K562 (cell line): ENCODE results near the gene B2M. TPM values are rescaled to one million over a fixed set of nuclear protein-coding genes. Genes with fewer than 3 reads are reported as not detected.

Experiments
- ARID4B ChIP-seq: sonication (generic); formaldehyde crosslinking; IDR thresholded peaks from 2 replicates; pipeline ENCODE4 v1.8.0; 2022; ENCODE audit warnings: mild to moderate bottlenecking, missing genetic modification reagents
- ATF7 ChIP-seq: fragments of 450-650 bp; IDR thresholded peaks from 2 replicates; pipeline ENCODE4 v1.7.1; 2014; ENCODE audit warnings: mild to moderate bottlenecking, moderate library complexity
- BACH1 ChIP-seq: fragments of 200-800 bp; sonication (Bioruptor generic); IDR thresholded peaks from 2 replicates; pipeline ENCODE4 v1.6.1; 2016; ENCODE audit warnings: missing genetic modification characterization, missing compliant biosample characterization
- CREB3L1 ChIP-seq: fragments of 450-650 bp; IDR thresholded peaks from 2 replicates; pipeline ENCODE4 v1.6.1; 2014; ENCODE audit warnings: low read depth, mild to moderate bottlenecking, moderate library complexity, borderline replicate concordance
- CXXC5 ChIP-seq: fragments of 250-450 bp; sonication (Bioruptor Pico); IDR thresholded peaks from 2 replicates; pipeline ENCODE4 v1.8.0; 2022; ENCODE audit warnings: inconsistent platforms, mild to moderate bottlenecking, moderate library complexity
- ETV1 ChIP-seq: fragments of 450-650 bp; conservative IDR thresholded peaks from 2 replicates; pipeline ENCODE4 v1.6.1; 2016; ENCODE audit warnings: missing genetic modification characterization, control low read depth, low read depth, missing compliant biosample characterization
- FOXP4 ChIP-seq: sonication (generic); formaldehyde crosslinking; IDR thresholded peaks from 2 replicates; pipeline ENCODE4 v1.8.0; 2022; ENCODE audit warnings: mild to moderate bottlenecking, missing genetic modification reagents, borderline replicate concordance
- HEY1 ChIP-seq: fragments of 250-450 bp; sonication (Bioruptor Pico); IDR thresholded peaks from 2 replicates; pipeline ENCODE4 v1.5.0; 2020; ENCODE audit warnings: mild to moderate bottlenecking, moderate library complexity, borderline replicate concordance
- HIVEP1 ChIP-seq: fragments of 250-450 bp; sonication (Bioruptor Pico); IDR thresholded peaks from 2 replicates; pipeline ENCODE4 v1.4.0; 2020; ENCODE audit warnings: mild to moderate bottlenecking
- NR2C1 ChIP-seq, 2 experiments: fragments of 450-650 bp; IDR thresholded peaks; 2 replicates each; pipeline ENCODE4 v1.6.1; 2017; ENCODE audit warnings: mild to moderate bottlenecking in 2 of 2, antibody characterized with exemption in 1 of 2, inconsistent platforms in 1 of 2, missing compliant biosample characterization in 1 of 2, missing genetic modification characterization in 1 of 2
- POLR2H ChIP-seq: IDR thresholded peaks from 2 replicates; pipeline ENCODE4 v1.6.1; 2016; ENCODE audit warnings: missing genetic modification characterization, low read depth, mild to moderate bottlenecking, control low read depth, missing compliant biosample characterization, moderate library complexity
- PTRF ChIP-seq: fragments of 450-650 bp; IDR thresholded peaks from 2 replicates; pipeline ENCODE4 v1.6.1; 2016; ENCODE audit warnings: mild to moderate bottlenecking, missing genetic modification characterization, missing compliant biosample characterization
- TAF1 ChIP-seq: IDR thresholded peaks from 2 replicates; pipeline ENCODE4 v1.6.1; 2011; ENCODE audit warnings: mild to moderate bottlenecking, low read length, moderate library complexity; ENCODE audit not compliant: insufficient read depth, control insufficient read depth, severe bottlenecking; ENCODE audit errors: extremely low read depth
- TEAD2 ChIP-seq: fragments of 450-650 bp; IDR thresholded peaks from 2 replicates; pipeline ENCODE4 v1.6.1; 2016; ENCODE audit warnings: missing genetic modification characterization, control low read depth, missing compliant biosample characterization
- ZBTB9 ChIP-seq: fragments of 450-650 bp; formaldehyde crosslinking; IDR thresholded peaks from 2 replicates; pipeline ENCODE4 v1.4.0; 2020; ENCODE audit warnings: mild to moderate bottlenecking, moderate library complexity
- ZC3H11A ChIP-seq: IDR thresholded peaks from 2 replicates; pipeline ENCODE4 v1.6.1; 2012; ENCODE audit warnings: low read depth, low read length, improper control_type of control experiment
- ZNF764 ChIP-seq: fragments of 250-450 bp; sonication (Bioruptor Pico); IDR thresholded peaks from 2 replicates; pipeline ENCODE4 v1.4.0; 2020; ENCODE audit warnings: low read depth, mild to moderate bottlenecking, moderate library complexity
- polyA plus RNA-seq, 8 experiments: library from polyadenylated mRNA; depleted of rRNA in 4 of 8; stranded (reverse) in 5 of 8; unstranded in 3 of 8; fragments of >200 nt; fragmentation: Nextera tagmentation in 2 of 8; fragmentation: Illumina TruSeq in 1 of 8; extraction: Ambion mirVana in 2 of 8; extraction: Trizol in 1 of 8; gene quantifications; 2 replicates each; pipeline versions ENCODE4 v1.2.1 to v1.2.3, GENCODE V29; 2011 to 2014; ENCODE audit warnings: inconsistent platforms in 1 of 8, missing spikeins in 1 of 8
- total RNA-seq, 7 experiments: library from RNA; depleted of rRNA in 6 of 7; stranded (reverse); fragments of >200 nt in 6 of 7; fragmentation: Illumina TruSeq in 2 of 7; extraction: Trizol in 2 of 7; gene quantifications; 2 replicates each; pipeline versions ENCODE4 v1.2.1 to v1.2.3, GENCODE V29; 2011 to 2021; ENCODE audit warnings: low replicate concordance in 1 of 7

Gene B2M
- total and polyA plus RNA-seq, 9 of the 15 experiments (the other 6 are each of a cell fraction or from before 2014, with no cell fraction given): 460 to 3,138 (median 1,032) TPM

- TF ChIP-seq ARID4B (CRISPR knock-in tag): no peak
- TF ChIP-seq TAF1: no peak
- peak; percentile 97 for TF ChIP-seq ATF7
- TF ChIP-seq BACH1 (tag): peak; percentile 66; the same call in 1 of the 2 replicates
- TF ChIP-seq POLR2H (tag): peak; percentile 61; the same call in 1 of the 2 replicates
- no peak for TF ChIP-seq ZNF764 (CRISPR knock-in tag)
- no peak for TF ChIP-seq ZBTB9
- no peak for TF ChIP-seq ETV1 (tag)
- no peak for TF ChIP-seq TEAD2
- no peak for TF ChIP-seq ZC3H11A
- no peak for TF ChIP-seq HIVEP1 (CRISPR knock-in tag)
- peak; percentile 56; the same call in 1 of the 2 replicates for TF ChIP-seq CXXC5 (CRISPR knock-in tag)
- no peak for TF ChIP-seq FOXP4 (CRISPR knock-in tag)
- TF ChIP-seq PTRF (tag): no peak
- peak; percentile 50 for TF ChIP-seq NR2C1 (IDR thresholded peaks at IDR 0.05)
- TF ChIP-seq NR2C1 (tag; IDR thresholded peaks at IDR 0.05): peak; percentile 82
- no peak for TF ChIP-seq CREB3L1
- TF ChIP-seq HEY1 (CRISPR knock-in tag): no peak
Measured at GRCh38 chr15:44728576-44729407, 17.5 kb downstream of the B2M start (continued).
